ENCODE results near the gene COMMD1.
"Not testable (repeated sequence)": the region's sequence is repeated elsewhere in the genome, so short reads cannot be mapped to it uniquely, and the experiment has no call there.

The COMMD1 gene

GRCh38 chr2:62030902-62031301 is 125.4 kb downstream of the COMMD1 start:
- H3K4me3 ChIP-seq (ENCODE audit: low read length) = no peak overlapping the region
- DNase-seq (ENCODE audit: low read depth) = no peak
- TF ChIP-seq CTCF (conservative IDR thresholded peaks at IDR 0.05; ENCODE audit: low read length) = no peak

- no peak overlapping the region for H3K4me3 ChIP-seq (ENCODE audit: low read length)
- no peak for DNase-seq (ENCODE audit: low read depth)
- no peak for TF ChIP-seq CTCF (conservative IDR thresholded peaks at IDR 0.05; ENCODE audit: low read length)
Measured at GRCh38 chr2:62032096-62032495, 126.6 kb downstream of the COMMD1 start.

GRCh38 chr2:62034715-62035114 is 129.2 kb downstream of the COMMD1 start:
- DNase-seq (ENCODE audit: low read depth) = no peak
- H3K4me3 ChIP-seq (ENCODE audit: low read length) = no peak overlapping the region
- TF ChIP-seq CTCF (conservative IDR thresholded peaks at IDR 0.05; ENCODE audit: low read length) = no peak

GRCh38 chr2:62036229-62036628 is 130.8 kb downstream of the COMMD1 start:
- no peak overlapping the region for H3K4me3 ChIP-seq (ENCODE audit: low read length)
- DNase-seq (ENCODE audit: low read depth) = no peak
- TF ChIP-seq CTCF (conservative IDR thresholded peaks at IDR 0.05; ENCODE audit: low read length) = no peak

GRCh38 chr2:62036761-62037250 is 131.3 kb downstream of the COMMD1 start:
- DNase-seq (ENCODE audit: low read depth) = no peak
- H3K4me3 ChIP-seq (ENCODE audit: low read length) = no peak overlapping the region
- TF ChIP-seq CTCF (conservative IDR thresholded peaks at IDR 0.05; ENCODE audit: low read length) = no peak

GRCh38 chr2:62038975-62039771 is 133.7 kb downstream of the COMMD1 start:
- H3K4me3 ChIP-seq (ENCODE audit: low read length) = no peak overlapping the region
- DNase-seq (ENCODE audit: low read depth) = peak; percentile 68
- TF ChIP-seq CTCF (conservative IDR thresholded peaks at IDR 0.05; ENCODE audit: low read length) = no peak

GRCh38 chr2:62040926-62041325 is 135.5 kb downstream of the COMMD1 start:
- no peak overlapping the region for H3K4me3 ChIP-seq (ENCODE audit: low read length)
- TF ChIP-seq CTCF (conservative IDR thresholded peaks at IDR 0.05; ENCODE audit: low read length) = no peak
- DNase-seq (ENCODE audit: low read depth) = no peak

DNA sequence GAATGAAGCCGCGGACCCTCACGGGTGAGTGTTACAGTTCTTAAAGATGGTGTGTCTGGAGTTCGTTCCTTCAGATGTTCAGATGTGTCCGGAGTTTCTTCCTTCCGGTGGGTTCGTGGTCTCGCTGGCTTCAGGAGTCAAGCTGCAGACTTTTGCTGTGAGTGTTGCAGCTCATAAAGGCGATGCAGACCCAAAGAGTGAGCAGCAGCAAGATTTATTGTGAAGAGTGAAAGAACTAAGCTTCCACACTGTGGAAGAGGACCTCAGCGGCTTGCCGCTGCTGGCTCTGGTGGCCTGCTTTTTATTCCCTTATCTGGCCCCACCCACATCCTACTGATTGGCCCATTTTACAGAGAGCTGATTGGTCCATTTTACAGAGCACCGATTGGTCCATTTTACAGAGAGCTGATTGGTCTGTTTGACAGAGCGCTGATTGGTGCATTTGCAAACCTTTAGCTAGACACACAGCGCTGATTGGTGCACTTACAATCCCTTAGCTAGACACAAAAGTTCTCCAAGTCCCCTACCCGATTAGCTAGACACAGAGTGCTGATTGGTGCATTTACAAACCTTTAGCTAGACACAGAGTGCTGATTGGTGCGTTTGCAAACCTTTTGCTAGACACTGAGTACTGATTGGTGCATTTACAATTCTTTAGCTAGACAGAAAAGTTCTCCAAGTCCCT is 136.4 kb downstream of the COMMD1 start:
- not testable (repeated sequence) for DNase-seq (ENCODE audit: low read depth); H3K4me3 ChIP-seq (ENCODE audit: low read length)

Measured in AG10803 (cell line).